HEK293 (cell line): ENCODE measurements around the gene TCF7L2.

Experiments used
- GFI1B ChIP-seq: fragments of 450-650 bp; formaldehyde crosslinking; IDR thresholded peaks from 2 replicates; pipeline ENCODE4 v1.5.1; 2016; ENCODE audit warnings: missing biosample characterization, missing genetic modification characterization
- MYNN ChIP-seq: fragments of 450-650 bp; formaldehyde crosslinking; IDR thresholded peaks from 2 replicates; pipeline ENCODE4 v1.5.1; 2016; ENCODE audit warnings: missing biosample characterization, missing genetic modification characterization, borderline replicate concordance
- PRDM10 ChIP-seq: fragments of 450-650 bp; formaldehyde crosslinking; IDR thresholded peaks from 2 replicates; pipeline ENCODE4 v1.5.1; 2016; ENCODE audit warnings: missing biosample characterization, missing genetic modification characterization
- RBAK ChIP-seq: fragments of 450-650 bp; formaldehyde crosslinking; IDR thresholded peaks from 2 replicates; pipeline ENCODE4 v1.5.1; 2016; ENCODE audit warnings: missing biosample characterization, missing genetic modification characterization
- YY1 ChIP-seq: fragments of 450-650 bp; formaldehyde crosslinking; IDR thresholded peaks from 2 replicates; pipeline ENCODE4 v1.5.1; 2018; ENCODE audit warnings: missing biosample characterization, missing genetic modification characterization
- ZBTB21 ChIP-seq: fragments of 450-650 bp; formaldehyde crosslinking; IDR thresholded peaks from 2 replicates; pipeline ENCODE4 v1.5.1; 2017; ENCODE audit warnings: missing biosample characterization, missing genetic modification characterization
- ZBTB49 ChIP-seq: fragments of 450-650 bp; formaldehyde crosslinking; IDR thresholded peaks from 2 replicates; pipeline ENCODE4 v1.5.1; 2016; ENCODE audit warnings: missing biosample characterization, missing genetic modification characterization, low read depth
- ZNF155 ChIP-seq: fragments of 450-650 bp; formaldehyde crosslinking; IDR thresholded peaks from 2 replicates; pipeline ENCODE4 v1.5.1; 2016; ENCODE audit warnings: missing biosample characterization, missing genetic modification characterization
- ZNF175 ChIP-seq: fragments of 450-650 bp; formaldehyde crosslinking; IDR thresholded peaks from 2 replicates; pipeline ENCODE4 v1.5.1; 2016; ENCODE audit warnings: missing biosample characterization, missing genetic modification characterization
- ZNF24 ChIP-seq: fragments of 450-650 bp; formaldehyde crosslinking; IDR thresholded peaks from 2 replicates; pipeline ENCODE4 v1.5.1; 2016; ENCODE audit warnings: missing biosample characterization, missing genetic modification characterization
- ZNF280D ChIP-seq: fragments of 450-650 bp; formaldehyde crosslinking; IDR thresholded peaks from 2 replicates; pipeline ENCODE4 v1.5.1; 2016; ENCODE audit warnings: missing biosample characterization, missing genetic modification characterization
- ZNF398 ChIP-seq: fragments of 450-650 bp; formaldehyde crosslinking; IDR thresholded peaks from 2 replicates; pipeline ENCODE4 v1.5.1; 2017; ENCODE audit warnings: missing biosample characterization, missing genetic modification characterization
- ZNF416 ChIP-seq: fragments of 450-650 bp; formaldehyde crosslinking; IDR thresholded peaks from 2 replicates; pipeline ENCODE4 v1.5.1; 2016; ENCODE audit warnings: missing biosample characterization, missing genetic modification characterization
- ZNF423 ChIP-seq: fragments of 450-650 bp; formaldehyde crosslinking; IDR thresholded peaks from 2 replicates; pipeline ENCODE4 v1.5.1; 2016; ENCODE audit warnings: missing biosample characterization, missing genetic modification characterization
- ZNF426 ChIP-seq: fragments of 450-650 bp; formaldehyde crosslinking; IDR thresholded peaks from 2 replicates; pipeline ENCODE4 v1.5.1; 2017; ENCODE audit warnings: missing biosample characterization, missing genetic modification characterization, mild to moderate bottlenecking, inconsistent platforms, moderate library complexity
- ZNF433 ChIP-seq: fragments of 450-650 bp; formaldehyde crosslinking; IDR thresholded peaks from 2 replicates; pipeline ENCODE4 v1.5.1; 2016; ENCODE audit warnings: missing biosample characterization, missing genetic modification characterization, low read depth
- ZNF48 ChIP-seq: fragments of 450-650 bp; formaldehyde crosslinking; IDR thresholded peaks from 2 replicates; pipeline ENCODE4 v1.5.1; 2016; ENCODE audit warnings: missing biosample characterization, missing genetic modification characterization
- ZSCAN4 ChIP-seq: fragments of 450-650 bp; formaldehyde crosslinking; IDR thresholded peaks from 2 replicates; pipeline ENCODE4 v1.5.1; 2017; ENCODE audit warnings: missing biosample characterization, missing genetic modification characterization
- TF ChIP-seq, protein P1 (sequence below): fragments of 450-650 bp; formaldehyde crosslinking; conservative IDR thresholded peaks from 2 replicates; pipeline ENCODE4 v1.5.1; 2016; ENCODE audit warnings: low read depth, missing biosample characterization, missing genetic modification characterization
- TF ChIP-seq, protein P2 (sequence below): fragments of 450-650 bp; formaldehyde crosslinking; IDR thresholded peaks from 2 replicates; pipeline ENCODE4 v1.5.1; 2016; ENCODE audit warnings: missing biosample characterization, missing genetic modification characterization

Gene TCF7L2

DNA sequence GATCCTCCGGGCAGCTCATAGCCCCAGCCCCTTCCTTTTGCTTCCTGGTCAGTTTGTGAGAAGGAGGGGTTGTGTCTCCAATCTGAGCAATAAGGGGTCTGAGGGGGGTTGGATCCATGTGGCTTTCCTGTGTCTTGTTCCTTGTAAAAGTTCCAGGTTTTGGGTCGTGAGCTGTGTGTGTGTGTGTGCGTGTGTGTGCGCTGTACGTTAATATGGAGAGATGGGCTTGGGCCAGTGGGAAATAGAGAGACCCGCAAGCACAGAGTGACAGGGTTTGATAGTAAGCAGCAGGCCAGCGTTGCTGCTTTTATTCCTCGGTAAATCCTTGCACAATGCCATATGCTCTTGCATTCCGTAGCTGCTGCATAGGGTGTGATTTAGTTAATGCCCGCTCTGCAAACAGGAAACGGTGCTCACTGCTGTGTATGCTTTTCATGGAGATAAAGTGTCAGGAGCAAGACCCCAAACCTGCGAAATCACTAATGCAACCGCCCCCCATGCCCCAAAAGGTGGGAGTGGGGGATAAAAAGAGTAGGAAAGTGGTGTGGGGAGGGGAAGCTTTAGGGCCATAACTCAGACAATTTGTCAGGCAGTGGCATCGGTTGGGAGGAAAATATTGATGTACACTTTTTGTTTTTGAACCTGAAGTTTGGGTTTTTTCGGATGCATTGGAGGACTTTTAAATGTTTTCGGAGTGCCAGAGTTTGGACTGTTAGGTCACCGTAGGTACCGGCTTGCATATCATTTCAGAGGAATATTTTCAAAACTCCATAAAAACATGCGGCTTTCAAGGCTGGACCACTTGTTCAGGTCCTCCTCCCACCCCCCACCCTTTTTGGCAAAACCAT is 108.7 kb downstream of the TCF7L2 start (continued):
- TF ChIP-seq, protein P1, sequence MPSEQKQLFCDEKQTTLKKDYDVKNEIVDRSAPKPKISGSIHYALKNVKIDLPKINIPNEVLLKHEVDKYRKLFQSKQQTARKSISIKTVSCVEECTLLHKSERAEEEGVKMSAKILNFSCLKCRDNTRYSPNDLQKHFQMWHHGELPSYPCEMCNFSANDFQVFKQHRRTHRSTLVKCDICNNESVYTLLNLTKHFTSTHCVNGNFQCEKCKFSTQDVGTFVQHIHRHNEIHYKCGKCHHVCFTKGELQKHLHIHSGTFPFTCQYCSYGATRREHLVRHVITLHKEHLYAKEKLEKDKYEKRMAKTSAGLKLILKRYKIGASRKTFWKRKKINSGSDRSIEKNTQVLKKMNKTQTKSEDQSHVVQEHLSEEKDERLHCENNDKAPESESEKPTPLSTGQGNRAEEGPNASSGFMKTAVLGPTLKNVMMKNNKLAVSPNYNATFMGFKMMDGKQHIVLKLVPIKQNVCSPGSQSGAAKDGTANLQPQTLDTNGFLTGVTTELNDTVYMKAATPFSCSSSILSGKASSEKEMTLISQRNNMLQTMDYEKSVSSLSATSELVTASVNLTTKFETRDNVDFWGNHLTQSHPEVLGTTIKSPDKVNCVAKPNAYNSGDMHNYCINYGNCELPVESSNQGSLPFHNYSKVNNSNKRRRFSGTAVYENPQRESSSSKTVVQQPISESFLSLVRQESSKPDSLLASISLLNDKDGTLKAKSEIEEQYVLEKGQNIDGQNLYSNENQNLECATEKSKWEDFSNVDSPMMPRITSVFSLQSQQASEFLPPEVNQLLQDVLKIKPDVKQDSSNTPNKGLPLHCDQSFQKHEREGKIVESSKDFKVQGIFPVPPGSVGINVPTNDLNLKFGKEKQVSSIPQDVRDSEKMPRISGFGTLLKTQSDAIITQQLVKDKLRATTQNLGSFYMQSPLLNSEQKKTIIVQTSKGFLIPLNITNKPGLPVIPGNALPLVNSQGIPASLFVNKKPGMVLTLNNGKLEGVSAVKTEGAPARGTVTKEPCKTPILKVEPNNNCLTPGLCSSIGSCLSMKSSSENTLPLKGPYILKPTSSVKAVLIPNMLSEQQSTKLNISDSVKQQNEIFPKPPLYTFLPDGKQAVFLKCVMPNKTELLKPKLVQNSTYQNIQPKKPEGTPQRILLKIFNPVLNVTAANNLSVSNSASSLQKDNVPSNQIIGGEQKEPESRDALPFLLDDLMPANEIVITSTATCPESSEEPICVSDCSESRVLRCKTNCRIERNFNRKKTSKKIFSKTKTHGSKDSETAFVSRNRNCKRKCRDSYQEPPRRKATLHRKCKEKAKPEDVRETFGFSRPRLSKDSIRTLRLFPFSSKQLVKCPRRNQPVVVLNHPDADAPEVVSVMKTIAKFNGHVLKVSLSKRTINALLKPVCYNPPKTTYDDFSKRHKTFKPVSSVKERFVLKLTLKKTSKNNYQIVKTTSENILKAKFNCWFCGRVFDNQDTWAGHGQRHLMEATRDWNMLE (tag by site-specific recombination): no peak
- TF ChIP-seq ZNF155 (tag by site-specific recombination) (no peak), ZNF24 (no peak), ZSCAN4 (tag by site-specific recombination) (peak; percentile 97), ZNF423 (no peak), ZNF433 (tag by site-specific recombination) (no peak), ZNF398 (tag by site-specific recombination) (peak; percentile 26; the same call in 1 of the 2 replicates), ZBTB21 (tag by site-specific recombination) (no peak), ZNF280D (tag by site-specific recombination) (no peak), ZNF416 (tag by site-specific recombination) (no peak), MYNN (peak; percentile 62; the same call in 1 of the 2 replicates), ZNF175 (tag by site-specific recombination) (no peak), ZBTB49 (tag by site-specific recombination) (no peak), GFI1B (peak; percentile 51; the same call in 1 of the 2 replicates), ZNF426 (tag by site-specific recombination) (no peak), YY1 (tag by site-specific recombination) (no peak), ZNF48 (tag by site-specific recombination) (no peak), PRDM10 (tag by site-specific recombination) (no peak), RBAK (tag by site-specific recombination) (no peak)
- TF ChIP-seq, protein P2, sequence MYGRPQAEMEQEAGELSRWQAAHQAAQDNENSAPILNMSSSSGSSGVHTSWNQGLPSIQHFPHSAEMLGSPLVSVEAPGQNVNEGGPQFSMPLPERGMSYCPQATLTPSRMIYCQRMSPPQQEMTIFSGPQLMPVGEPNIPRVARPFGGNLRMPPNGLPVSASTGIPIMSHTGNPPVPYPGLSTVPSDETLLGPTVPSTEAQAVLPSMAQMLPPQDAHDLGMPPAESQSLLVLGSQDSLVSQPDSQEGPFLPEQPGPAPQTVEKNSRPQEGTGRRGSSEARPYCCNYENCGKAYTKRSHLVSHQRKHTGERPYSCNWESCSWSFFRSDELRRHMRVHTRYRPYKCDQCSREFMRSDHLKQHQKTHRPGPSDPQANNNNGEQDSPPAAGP (tag by site-specific recombination): no peak
